GM12865 (cell line): Measurements from ENCODE around the gene KLHL40.

Source experiments
- DNase-seq: peaks from one replicate; pipeline ENCODE4 v3.0.0; 2010; ENCODE audit warnings: low read depth
- H3K4me3 ChIP-seq: 2 replicates; pipeline ENCODE4 v1.5.1; 2011; ENCODE audit warnings: mild to moderate bottlenecking, low read depth, low read length, control low read depth
- TF ChIP-seq, protein P1 (sequence below): IDR thresholded peaks from 2 replicates; pipeline ENCODE4 v1.5.1; 2011; ENCODE audit warnings: low read length, control low read depth, low read depth, inconsistent platforms; ENCODE audit not compliant: insufficient read depth; ENCODE audit errors: missing control alignments

KLHL40 gene

DNA sequence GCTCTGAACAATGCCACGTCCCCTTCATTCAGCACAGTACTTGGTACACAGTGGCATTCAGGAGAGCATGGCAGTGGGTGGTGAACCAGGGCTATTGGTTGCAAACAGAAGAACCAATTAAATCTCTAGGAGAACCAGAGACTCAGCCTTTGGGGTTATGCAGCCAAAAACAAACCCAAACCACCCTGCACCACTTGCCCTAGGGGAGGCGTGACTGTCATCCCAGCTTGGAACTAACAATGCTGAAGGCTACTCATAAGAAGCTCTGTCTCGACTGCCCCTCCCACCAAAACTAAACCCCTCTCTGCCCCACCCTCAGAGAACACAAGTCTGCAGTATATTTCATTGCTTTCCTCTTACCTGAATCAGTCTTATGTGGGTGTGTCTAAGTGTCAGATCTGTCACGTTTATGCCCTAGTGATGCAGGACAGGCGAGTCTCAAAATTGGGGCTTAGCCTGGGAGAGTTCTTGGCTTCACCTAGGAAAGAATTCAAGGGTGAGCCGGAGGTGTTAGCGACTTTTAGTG is 15.2 kb upstream of the KLHL40 start:
- H3K4me3 ChIP-seq = no peak overlapping the region
- DNase-seq = no peak
- TF ChIP-seq, protein P1, sequence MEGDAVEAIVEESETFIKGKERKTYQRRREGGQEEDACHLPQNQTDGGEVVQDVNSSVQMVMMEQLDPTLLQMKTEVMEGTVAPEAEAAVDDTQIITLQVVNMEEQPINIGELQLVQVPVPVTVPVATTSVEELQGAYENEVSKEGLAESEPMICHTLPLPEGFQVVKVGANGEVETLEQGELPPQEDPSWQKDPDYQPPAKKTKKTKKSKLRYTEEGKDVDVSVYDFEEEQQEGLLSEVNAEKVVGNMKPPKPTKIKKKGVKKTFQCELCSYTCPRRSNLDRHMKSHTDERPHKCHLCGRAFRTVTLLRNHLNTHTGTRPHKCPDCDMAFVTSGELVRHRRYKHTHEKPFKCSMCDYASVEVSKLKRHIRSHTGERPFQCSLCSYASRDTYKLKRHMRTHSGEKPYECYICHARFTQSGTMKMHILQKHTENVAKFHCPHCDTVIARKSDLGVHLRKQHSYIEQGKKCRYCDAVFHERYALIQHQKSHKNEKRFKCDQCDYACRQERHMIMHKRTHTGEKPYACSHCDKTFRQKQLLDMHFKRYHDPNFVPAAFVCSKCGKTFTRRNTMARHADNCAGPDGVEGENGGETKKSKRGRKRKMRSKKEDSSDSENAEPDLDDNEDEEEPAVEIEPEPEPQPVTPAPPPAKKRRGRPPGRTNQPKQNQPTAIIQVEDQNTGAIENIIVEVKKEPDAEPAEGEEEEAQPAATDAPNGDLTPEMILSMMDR = no peak

DNA sequence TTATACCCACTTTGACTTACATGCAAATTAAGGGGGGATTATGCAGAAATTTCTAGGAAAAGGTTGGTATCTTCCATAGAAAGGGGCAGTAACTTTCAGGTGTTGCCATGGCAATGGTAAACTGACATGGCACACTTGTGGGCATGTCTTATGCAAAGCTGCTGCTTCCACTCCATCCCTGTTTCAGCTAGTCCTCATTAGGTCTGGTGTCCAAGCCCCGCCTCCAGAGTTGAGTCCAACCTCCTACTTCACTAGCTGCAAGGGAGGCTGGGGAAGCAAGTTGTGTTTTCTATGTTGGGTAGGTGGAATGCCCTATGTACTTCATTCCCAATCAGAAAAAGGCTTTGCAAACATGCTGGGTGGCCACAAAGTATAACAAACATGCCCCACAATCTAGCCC is 14.7 kb upstream of the KLHL40 start:
- TF ChIP-seq, protein P1 = no peak

DNA sequence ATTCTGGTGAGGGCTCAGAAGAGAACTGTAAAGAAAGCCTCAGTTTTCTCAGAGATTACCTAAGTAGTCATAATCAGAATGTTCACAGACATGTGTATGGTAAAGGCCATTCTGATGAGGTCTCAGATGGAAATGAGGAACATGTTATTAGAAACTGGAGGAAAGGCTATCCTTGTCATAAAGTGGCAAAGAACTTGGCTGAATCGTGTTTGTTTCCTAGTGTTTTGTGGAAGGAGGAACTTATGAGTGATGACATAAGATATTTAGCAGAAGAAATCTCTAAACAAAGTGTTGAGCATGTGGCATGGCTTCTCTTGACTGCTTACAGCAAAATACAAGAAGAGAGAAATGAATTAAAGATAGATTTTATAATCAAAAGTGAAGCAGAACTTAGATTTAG is 12.8 kb upstream of the KLHL40 start:
- TF ChIP-seq, protein P1 = no peak
- DNase-seq = no peak
- no peak overlapping the region for H3K4me3 ChIP-seq

More for the DNA sequence above, 14.7 kb upstream of the KLHL40 start:
- DNase-seq = no peak
- H3K4me3 ChIP-seq = no peak overlapping the region

DNA sequence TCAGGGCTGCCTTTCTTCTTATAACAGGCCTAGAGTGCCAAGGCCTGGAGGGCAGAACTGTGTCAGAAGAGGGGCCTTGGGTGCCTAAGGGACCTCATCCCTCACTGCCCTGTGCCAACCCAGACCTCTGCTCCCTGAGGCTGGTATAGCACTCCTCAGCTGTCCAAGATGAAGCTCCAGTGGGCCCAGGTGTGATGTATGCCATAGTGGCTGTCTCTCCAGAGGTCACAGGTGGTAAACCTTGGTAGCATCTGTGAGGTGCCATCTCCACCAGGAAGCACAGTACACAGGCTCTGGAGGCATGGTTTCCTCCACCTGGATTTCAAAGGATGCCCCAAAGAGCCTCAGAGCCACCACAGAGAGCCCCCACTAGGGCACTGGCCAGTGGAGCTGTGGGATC is 12.3 kb upstream of the KLHL40 start:
- no peak for DNase-seq
- H3K4me3 ChIP-seq = no peak overlapping the region
- TF ChIP-seq, protein P1 = no peak

DNA sequence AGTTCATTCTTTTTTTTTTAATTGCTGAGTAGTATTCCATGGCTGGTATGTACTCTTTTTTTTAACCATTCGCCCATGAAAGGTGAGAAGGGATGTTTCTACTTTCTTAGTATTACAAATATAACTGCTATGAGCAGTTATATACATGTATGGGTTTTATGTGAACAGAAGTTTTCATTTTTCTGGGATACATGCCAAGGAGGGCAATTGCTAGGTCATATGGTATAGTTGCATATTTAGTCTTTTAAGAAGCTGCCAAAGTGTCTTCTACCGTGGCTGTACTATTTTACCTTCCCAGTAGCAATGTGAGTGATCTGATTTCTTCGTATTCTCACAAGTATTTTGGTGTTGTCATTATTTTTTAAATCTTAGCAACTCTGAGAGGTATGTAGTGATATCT is 11.2 kb upstream of the KLHL40 start:
- TF ChIP-seq, protein P1 = no peak
- H3K4me3 ChIP-seq = no peak overlapping the region
- DNase-seq = no peak

DNA sequence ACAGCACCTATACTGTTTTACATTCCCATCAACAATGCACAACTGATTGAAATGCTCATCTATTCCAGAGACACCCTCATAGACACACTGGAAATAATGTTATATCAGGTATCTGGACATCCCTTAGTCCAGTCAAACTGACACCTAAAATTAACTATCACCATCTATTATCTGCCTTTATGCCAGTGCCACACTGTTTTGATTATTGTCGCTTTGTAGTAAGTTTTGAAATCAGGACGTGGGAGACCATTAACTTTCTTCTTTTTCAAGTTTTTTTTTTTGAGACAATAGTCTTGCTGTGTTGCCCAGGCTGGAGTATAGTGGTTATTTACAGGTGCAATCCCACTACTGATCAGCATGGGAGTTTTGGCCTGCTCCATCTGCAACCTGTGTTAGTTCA is 9.4 kb upstream of the KLHL40 start:
- DNase-seq = no peak
- no peak overlapping the region for H3K4me3 ChIP-seq
- TF ChIP-seq, protein P1 = no peak

DNA sequence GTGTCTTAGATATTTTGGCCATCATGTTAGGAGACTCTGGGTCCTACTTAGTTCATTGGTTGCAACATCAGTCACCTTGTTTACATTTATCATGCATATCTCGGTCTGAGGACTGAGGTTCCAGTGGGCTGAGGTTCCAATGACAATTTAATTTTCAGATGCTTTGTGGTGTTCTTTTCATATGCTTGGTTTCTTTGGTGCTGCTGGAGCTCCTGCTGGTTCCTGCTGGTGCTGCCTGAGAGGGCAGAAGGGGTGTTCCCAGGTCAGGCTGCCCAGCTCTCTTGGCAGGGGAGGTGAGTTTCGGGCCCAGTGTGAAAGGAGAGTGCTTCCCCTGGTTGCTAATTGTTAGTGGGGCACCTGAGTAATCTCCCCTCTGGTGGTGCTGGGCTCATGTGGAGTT is 6.9 kb upstream of the KLHL40 start:
- TF ChIP-seq, protein P1 = no peak
- no peak overlapping the region for H3K4me3 ChIP-seq
- DNase-seq = no peak
